ENCODE measurements around the gene TEX48.

Gene TEX48

GRCh38 chr9:114689813-114690212, 7.8 kb upstream of the TEX48 start (continued):
- TF ChIP-seq, protein P1, sequence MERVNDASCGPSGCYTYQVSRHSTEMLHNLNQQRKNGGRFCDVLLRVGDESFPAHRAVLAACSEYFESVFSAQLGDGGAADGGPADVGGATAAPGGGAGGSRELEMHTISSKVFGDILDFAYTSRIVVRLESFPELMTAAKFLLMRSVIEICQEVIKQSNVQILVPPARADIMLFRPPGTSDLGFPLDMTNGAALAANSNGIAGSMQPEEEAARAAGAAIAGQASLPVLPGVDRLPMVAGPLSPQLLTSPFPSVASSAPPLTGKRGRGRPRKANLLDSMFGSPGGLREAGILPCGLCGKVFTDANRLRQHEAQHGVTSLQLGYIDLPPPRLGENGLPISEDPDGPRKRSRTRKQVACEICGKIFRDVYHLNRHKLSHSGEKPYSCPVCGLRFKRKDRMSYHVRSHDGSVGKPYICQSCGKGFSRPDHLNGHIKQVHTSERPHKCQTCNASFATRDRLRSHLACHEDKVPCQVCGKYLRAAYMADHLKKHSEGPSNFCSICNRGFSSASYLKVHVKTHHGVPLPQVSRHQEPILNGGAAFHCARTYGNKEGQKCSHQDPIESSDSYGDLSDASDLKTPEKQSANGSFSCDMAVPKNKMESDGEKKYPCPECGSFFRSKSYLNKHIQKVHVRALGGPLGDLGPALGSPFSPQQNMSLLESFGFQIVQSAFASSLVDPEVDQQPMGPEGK (CRISPR knock-in tag; IDR thresholded peaks at IDR 0.05; ENCODE audit: borderline replicate concordance): no peak

GRCh38 chr9:114688909-114689610, 7.1 kb upstream of the TEX48 start:
- TF ChIP-seq PPARA (CRISPR knock-in tag; IDR thresholded peaks at IDR 0.05; ENCODE audit: borderline replicate concordance) (no peak), ZFP3 (CRISPR knock-in tag; IDR thresholded peaks at IDR 0.05) (no peak), ZFP30 (CRISPR knock-in tag; IDR thresholded peaks at IDR 0.05) (no peak), ZNF565 (CRISPR knock-in tag; conservative IDR thresholded peaks at IDR 0.05; ENCODE audit: low read depth) (no peak), RARB (CRISPR knock-in tag; IDR thresholded peaks at IDR 0.05) (no peak), TSHZ2 (CRISPR knock-in tag; IDR thresholded peaks at IDR 0.05) (no peak), CSRNP3 (CRISPR knock-in tag; IDR thresholded peaks at IDR 0.05) (no peak), ISL1 (CRISPR knock-in tag; IDR thresholded peaks at IDR 0.05) (no peak), GLIS3 (CRISPR knock-in tag; IDR thresholded peaks at IDR 0.05) (no peak), CSDC2 (CRISPR knock-in tag; IDR thresholded peaks at IDR 0.05) (no peak), ZC3H10 (CRISPR knock-in tag; IDR thresholded peaks at IDR 0.05) (no peak), TOX (CRISPR knock-in tag; IDR thresholded peaks at IDR 0.05; ENCODE audit: borderline replicate concordance) (no peak), ARNTL (CRISPR knock-in tag; IDR thresholded peaks at IDR 0.05; ENCODE audit: borderline replicate concordance, low read depth) (no peak), BACH2 (CRISPR knock-in tag; IDR thresholded peaks at IDR 0.05; ENCODE audit: borderline replicate concordance) (no peak), ESRRG (CRISPR knock-in tag; IDR thresholded peaks at IDR 0.05) (no peak), OSR1 (CRISPR knock-in tag; IDR thresholded peaks at IDR 0.05) (no peak)
- TF ChIP-seq, protein P2, sequence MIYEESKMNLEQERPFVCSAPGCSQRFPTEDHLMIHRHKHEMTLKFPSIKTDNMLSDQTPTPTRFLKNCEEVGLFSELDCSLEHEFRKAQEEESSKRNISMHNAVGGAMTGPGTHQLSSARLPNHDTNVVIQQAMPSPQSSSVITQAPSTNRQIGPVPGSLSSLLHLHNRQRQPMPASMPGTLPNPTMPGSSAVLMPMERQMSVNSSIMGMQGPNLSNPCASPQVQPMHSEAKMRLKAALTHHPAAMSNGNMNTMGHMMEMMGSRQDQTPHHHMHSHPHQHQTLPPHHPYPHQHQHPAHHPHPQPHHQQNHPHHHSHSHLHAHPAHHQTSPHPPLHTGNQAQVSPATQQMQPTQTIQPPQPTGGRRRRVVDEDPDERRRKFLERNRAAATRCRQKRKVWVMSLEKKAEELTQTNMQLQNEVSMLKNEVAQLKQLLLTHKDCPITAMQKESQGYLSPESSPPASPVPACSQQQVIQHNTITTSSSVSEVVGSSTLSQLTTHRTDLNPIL (CRISPR knock-in tag; IDR thresholded peaks at IDR 0.05; ENCODE audit: low read depth): no peak
- TF ChIP-seq, protein P1 (CRISPR knock-in tag; IDR thresholded peaks at IDR 0.05; ENCODE audit: borderline replicate concordance): no peak
- TF ChIP-seq, protein P3, sequence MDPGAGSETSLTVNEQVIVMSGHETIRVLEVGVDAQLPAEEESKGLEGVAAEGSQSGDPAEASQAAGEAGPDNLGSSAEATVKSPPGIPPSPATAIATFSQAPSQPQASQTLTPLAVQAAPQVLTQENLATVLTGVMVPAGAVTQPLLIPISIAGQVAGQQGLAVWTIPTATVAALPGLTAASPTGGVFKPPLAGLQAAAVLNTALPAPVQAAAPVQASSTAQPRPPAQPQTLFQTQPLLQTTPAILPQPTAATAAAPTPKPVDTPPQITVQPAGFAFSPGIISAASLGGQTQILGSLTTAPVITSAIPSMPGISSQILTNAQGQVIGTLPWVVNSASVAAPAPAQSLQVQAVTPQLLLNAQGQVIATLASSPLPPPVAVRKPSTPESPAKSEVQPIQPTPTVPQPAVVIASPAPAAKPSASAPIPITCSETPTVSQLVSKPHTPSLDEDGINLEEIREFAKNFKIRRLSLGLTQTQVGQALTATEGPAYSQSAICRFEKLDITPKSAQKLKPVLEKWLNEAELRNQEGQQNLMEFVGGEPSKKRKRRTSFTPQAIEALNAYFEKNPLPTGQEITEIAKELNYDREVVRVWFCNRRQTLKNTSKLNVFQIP (CRISPR knock-in tag; IDR thresholded peaks at IDR 0.05; ENCODE audit: borderline replicate concordance, low read depth): no peak
- ATAC-seq: no peak

Measured in SK-N-SH treated with all-trans-retinoic acid at 6 μM for 48 hours (cell line).